Mammary epithelial cell (primary cell): ENCODE measurements around the gene PTCH2.

Experiments used
- EZH2 ChIP-seq: IDR thresholded peaks from 2 replicates; pipeline ENCODE4 v1.6.1; 2012; ENCODE audit warnings: low read length, inconsistent platforms, borderline replicate concordance
- TF ChIP-seq, protein P1 (sequence below), 2 donors: IDR thresholded peaks in 1 of 2; conservative IDR thresholded peaks in 1 of 2; 2 replicates each; pipeline ENCODE4 v1.5.1; 2011 to 2012; ENCODE audit warnings: inconsistent platforms in 2 of 2, low read length in 2 of 2, mild to moderate bottlenecking in 2 of 2, control low read depth in 1 of 2, low read depth in 1 of 2; ENCODE audit not compliant: insufficient read depth in 1 of 2; ENCODE audit errors: extremely low read depth in 1 of 2

- TF ChIP-seq, protein P1, sequence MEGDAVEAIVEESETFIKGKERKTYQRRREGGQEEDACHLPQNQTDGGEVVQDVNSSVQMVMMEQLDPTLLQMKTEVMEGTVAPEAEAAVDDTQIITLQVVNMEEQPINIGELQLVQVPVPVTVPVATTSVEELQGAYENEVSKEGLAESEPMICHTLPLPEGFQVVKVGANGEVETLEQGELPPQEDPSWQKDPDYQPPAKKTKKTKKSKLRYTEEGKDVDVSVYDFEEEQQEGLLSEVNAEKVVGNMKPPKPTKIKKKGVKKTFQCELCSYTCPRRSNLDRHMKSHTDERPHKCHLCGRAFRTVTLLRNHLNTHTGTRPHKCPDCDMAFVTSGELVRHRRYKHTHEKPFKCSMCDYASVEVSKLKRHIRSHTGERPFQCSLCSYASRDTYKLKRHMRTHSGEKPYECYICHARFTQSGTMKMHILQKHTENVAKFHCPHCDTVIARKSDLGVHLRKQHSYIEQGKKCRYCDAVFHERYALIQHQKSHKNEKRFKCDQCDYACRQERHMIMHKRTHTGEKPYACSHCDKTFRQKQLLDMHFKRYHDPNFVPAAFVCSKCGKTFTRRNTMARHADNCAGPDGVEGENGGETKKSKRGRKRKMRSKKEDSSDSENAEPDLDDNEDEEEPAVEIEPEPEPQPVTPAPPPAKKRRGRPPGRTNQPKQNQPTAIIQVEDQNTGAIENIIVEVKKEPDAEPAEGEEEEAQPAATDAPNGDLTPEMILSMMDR (conservative IDR thresholded peaks at IDR 0.05 in 1 of 2, IDR thresholded peaks at IDR 0.05 in 1 of 2; ENCODE audit: extremely low read depth in 1 of 2, insufficient read depth in 1 of 2, low read depth in 1 of 2, low read length in 2 of 2): no peak
- no peak for TF ChIP-seq EZH2
Measured at GRCh38 chr1:44808938-44809917, 33.8 kb downstream of the PTCH2 start.
